Common myeloid progenitor, CD34-positive (primary cell): ENCODE results near the gene TRAPPC14.

Source experiments
- CTCF ChIA-PET: fragments of 350-600 bp; sonication (Branson Sonifier 250); formaldehyde crosslinking; loops from one replicate; lab custom pipeline; 2021; ENCODE audit warnings: antibody characterized with exemption; lab: Charles Lee
- POLR2A ChIA-PET: fragments of 350-600 bp; sonication (Branson Sonifier 250); formaldehyde crosslinking; loops from one replicate; lab custom pipeline; 2021; ENCODE audit warnings: antibody characterized with exemption; lab: Charles Lee
- DNase-seq, 3 donors: peaks; one replicate each; pipeline versions ENCODE4 v3.0.0 to v3.0.0-alpha.2; 2013
- H3K27ac ChIP-seq, 2 experiments: 1 replicate in 1 of 2; 2 replicates in 1 of 2; pipeline ENCODE4 v1.7.0; 2013; ENCODE audit warnings: inconsistent platforms in 2 of 2, low read length in 2 of 2, mild to moderate bottlenecking in 2 of 2, low read depth in 1 of 2, moderate library complexity in 1 of 2; ENCODE audit not compliant: severe bottlenecking in 2 of 2, insufficient read depth in 1 of 2, poor library complexity in 1 of 2
- H3K27me3 ChIP-seq, 5 experiments: replicated peaks in 2 of 5; 1 replicate in 3 of 5; 2 replicates in 2 of 5; pipeline versions ENCODE4 v1.6.1 to v1.7.0; 2013; ENCODE audit warnings: low read length in 4 of 5, mild to moderate bottlenecking in 2 of 5, moderate library complexity in 2 of 5, inconsistent platforms in 1 of 5; ENCODE audit not compliant: insufficient read depth in 5 of 5, control insufficient read depth in 4 of 5
- H3K36me3 ChIP-seq, 4 experiments: 1 replicate in 2 of 4; 2 replicates in 2 of 4; pipeline versions ENCODE4 v1.6.1 to v1.7.0; 2013; ENCODE audit warnings: low read length in 3 of 4, control low read depth in 1 of 4, mild to moderate bottlenecking in 1 of 4; ENCODE audit not compliant: control insufficient read depth in 4 of 4, insufficient read depth in 4 of 4
- H3K4me1 ChIP-seq, 4 experiments: 1 replicate in 3 of 4; 2 replicates in 1 of 4; pipeline versions ENCODE4 v1.6.1 to v1.7.1; 2013; ENCODE audit warnings: low read length in 3 of 4, mild to moderate bottlenecking in 3 of 4, control low read depth in 1 of 4, inconsistent platforms in 1 of 4, moderate library complexity in 1 of 4; ENCODE audit not compliant: control insufficient read depth in 4 of 4, insufficient read depth in 4 of 4; ENCODE audit errors: control extremely low read depth in 1 of 4
- H3K4me3 ChIP-seq, 7 experiments: 1 replicate in 4 of 7; 2 replicates in 3 of 7; pipeline versions ENCODE4 v1.5.1 to v1.7.0; 2013; ENCODE audit warnings: mild to moderate bottlenecking in 7 of 7, low read length in 6 of 7, moderate library complexity in 6 of 7, inconsistent platforms in 2 of 7, low read depth in 2 of 7, control low read depth in 1 of 7; ENCODE audit not compliant: insufficient read depth in 4 of 7, control insufficient read depth in 1 of 7; ENCODE audit errors: extremely low read depth in 1 of 7
- H3K9me3 ChIP-seq, 5 experiments: 1 replicate in 4 of 5; 2 replicates in 1 of 5; pipeline versions ENCODE4 v1.6.1 to v1.7.1; 2013; ENCODE audit warnings: low read length in 4 of 5, mild to moderate bottlenecking in 2 of 5, inconsistent platforms in 1 of 5, low read depth in 1 of 5, moderate library complexity in 1 of 5; ENCODE audit not compliant: control insufficient read depth in 4 of 5, insufficient read depth in 2 of 5; ENCODE audit errors: control extremely low read depth in 1 of 5
- WGBS: methylation state at CpG from one replicate; pipeline ENCODE4 v1.1.5; 2013; ENCODE audit not compliant: insufficient coverage; 5-methylcytosine and 5-hydroxymethylcytosine counted together

TRAPPC14 gene

DNA sequence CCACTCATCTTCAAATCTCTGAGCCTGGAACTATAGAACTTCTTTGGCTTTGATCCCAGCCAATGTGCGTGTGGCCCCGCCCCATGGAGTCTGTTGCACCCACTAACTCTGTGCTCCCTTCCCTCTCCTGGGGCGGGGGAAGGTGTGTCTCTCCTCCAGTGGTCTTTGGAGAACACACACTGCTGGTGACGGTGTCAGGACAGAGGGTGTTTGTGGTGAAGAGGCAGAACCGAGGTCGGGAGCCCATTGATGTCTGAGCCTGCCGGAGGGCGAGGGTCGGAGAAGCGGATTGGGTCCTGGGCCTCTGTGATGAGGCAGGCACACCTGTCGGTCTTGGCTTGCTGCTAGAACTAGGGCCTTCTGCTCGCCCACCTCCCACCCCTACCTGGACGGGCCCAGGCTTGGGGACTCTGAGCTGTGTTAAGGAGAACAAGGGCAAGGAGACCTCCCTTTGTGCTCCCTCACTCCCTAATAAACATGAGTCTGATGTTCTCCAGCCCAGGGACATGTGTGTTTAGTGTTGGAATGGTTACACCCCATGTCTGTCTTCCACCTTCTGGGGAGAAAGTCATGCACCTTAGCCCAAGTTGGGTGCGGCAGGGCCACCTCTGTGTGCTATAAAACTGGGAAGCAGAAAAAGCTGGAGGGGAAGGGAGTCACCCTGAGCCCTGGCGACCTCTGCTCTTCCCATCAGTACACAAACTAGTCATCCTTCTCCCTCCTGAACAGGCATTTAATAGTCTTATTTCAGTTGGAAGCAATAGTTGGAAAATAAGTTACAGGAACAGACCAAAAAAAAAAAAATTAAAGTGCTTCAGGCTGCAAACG, 4.6 kb downstream of the TRAPPC14 start:
- H3K4me1 ChIP-seq, result peaks cover 9 to 49% (median 36%) of the 10 kb centered on the region in 4 experiments
- H3K27me3 ChIP-seq, result no peaks in the 10 kb centered on the region
- H3K36me3 ChIP-seq, result peaks cover 4 to 40% (median 27%) of the 10 kb centered on the region in 4 experiments
- H3K27ac ChIP-seq, result no peak overlapping the region
- no peak for DNase-seq
- POLR2A ChIA-PET, result no interaction called here
- no peak overlapping the region for H3K4me3 ChIP-seq
- H3K9me3 ChIP-seq, result no peaks in the 10 kb centered on the region
- 89% methylated on average over 10 of the region's 16 CpGs for WGBS
- CTCF ChIA-PET, result interaction anchor here (0.6 to 4.6 kb wide), 4 partner anchors 13 to 79 kb away, joined by 3 to 21 read pairs (median 4); no protein-coding TSS in a partner anchor

- H3K4me3 ChIP-seq, result no peak overlapping the region
- no peak for DNase-seq
- 96% methylated on average over 12 of the region's 18 CpGs for whole genome bisulfite sequencing
- H3K27me3 ChIP-seq, result no peaks in the 10 kb centered on the region
- peaks cover 4 to 40% (median 27%) of the 10 kb centered on the region in 4 experiments for H3K36me3 ChIP-seq
- H3K27ac ChIP-seq, result no peak overlapping the region
- ChIA-PET CTCF (interaction anchor here (0.6 to 1.1 kb wide), 6 partner anchors 14 to 150 kb away, joined by 3 to 6 read pairs (median 3); no protein-coding TSS in a partner anchor), POLR2A (no interaction called here)
- no peaks in the 10 kb centered on the region for H3K9me3 ChIP-seq
- peaks cover 9 to 51% (median 39%) of the 10 kb centered on the region in 4 experiments for H3K4me1 ChIP-seq
Measured at GRCh38 chr7:100152937-100153666, 5.4 kb downstream of the TRAPPC14 start.

- CTCF ChIA-PET, result interaction anchor here (0.7 to 1.0 kb wide), 4 partner anchors 20 to 149 kb away, joined by 3 to 6 read pairs (median 3); no protein-coding TSS in a partner anchor
- H3K27ac ChIP-seq, result no peak overlapping the region
Measured at GRCh38 chr7:100152404-100152803, 6.1 kb downstream of the TRAPPC14 start.

DNA sequence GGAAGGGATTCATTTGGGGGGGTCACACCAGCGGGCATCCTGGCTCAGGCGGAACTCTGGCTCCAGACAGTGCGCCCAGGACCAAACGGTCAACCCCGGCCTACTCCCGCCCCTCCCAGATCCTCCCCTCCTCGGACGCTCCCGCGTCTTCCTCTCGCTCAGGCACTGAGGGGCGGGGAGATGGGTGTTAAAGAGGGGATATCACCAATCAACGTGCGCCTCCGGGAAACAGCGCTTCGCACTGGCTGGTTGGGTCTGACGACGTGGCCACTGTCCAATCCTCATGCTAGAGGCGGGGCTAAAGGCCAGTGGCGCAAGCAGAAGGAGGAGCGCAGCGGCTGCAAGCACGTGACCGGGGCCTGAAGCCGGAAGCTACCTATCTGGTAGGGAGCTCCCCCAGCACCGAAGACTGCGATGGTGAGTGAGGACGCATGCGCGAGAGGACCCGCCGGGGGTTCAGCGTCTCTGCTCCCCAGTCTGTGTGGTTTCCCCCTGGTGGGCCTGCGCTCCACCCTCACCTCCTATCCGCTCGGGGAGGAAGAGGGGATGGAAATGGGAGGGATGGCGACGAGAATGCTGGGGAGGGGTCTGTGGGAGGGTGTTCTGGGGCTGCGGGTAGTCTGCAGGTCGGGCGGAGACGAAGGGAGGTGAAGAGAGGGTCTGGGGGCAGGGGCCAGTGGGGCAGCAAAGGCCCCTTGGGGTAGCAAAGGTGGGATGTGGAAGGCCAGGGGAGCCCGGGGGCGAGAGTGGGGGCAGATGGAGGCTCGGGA, 9.8 kb downstream of the TRAPPC14 start, which contains the start of gene LAMTOR4:
LAMTOR4 (plus strand) TSS at position 360 of the 770 bp plus-strand sequence; CDS start at position 415, 55 bp downstream.
- ChIA-PET CTCF (interaction anchor here (1.3 to 4.5 kb wide), 3 partner anchors 8 to 18 kb away, joined by 3 to 22 read pairs (median 9); no protein-coding TSS in a partner anchor), POLR2A (interaction anchor here (0.6 kb wide), 1 partner anchor 310 kb away, joined by 3 read pairs; no protein-coding TSS in a partner anchor)

More at GRCh38 chr7:100152404-100152803, 6.1 kb downstream of the TRAPPC14 start:
- Histone ChIP-seq H3K9me3 (no peaks in the 10 kb centered on the region), H3K27me3 (no peaks in the 10 kb centered on the region), H3K4me3 (no peak overlapping the region), H3K4me1 (peaks cover 9 to 45% (median 34%) of the 10 kb centered on the region in 4 experiments), H3K36me3 (peaks cover 4 to 40% (median 27%) of the 10 kb centered on the region in 4 experiments)
- peak in 2 of 3 donors; percentile 53 to 67 for DNase-seq
- POLR2A ChIA-PET, result no interaction called here

GRCh38 chr7:100148225-100148558, 10.3 kb downstream of the TRAPPC14 start:
- Histone ChIP-seq H3K27me3 (no peaks in the 10 kb centered on the region), H3K9me3 (no peaks in the 10 kb centered on the region), H3K27ac (peak overlapping the region in 1 of 2 experiments; percentile 85), H3K4me1 (peaks cover 9 to 31% (median 25%) of the 10 kb centered on the region in 4 experiments), H3K4me3 (peak overlapping the region; percentile 25 to 97 (median 92)), H3K36me3 (peaks cover 0 to 5% (median 3%) of the 10 kb centered on the region in 4 experiments)
- CTCF ChIA-PET, result interaction anchor here (1.1 to 4.5 kb wide), 4 partner anchors 8 to 20 kb away, joined by 3 to 22 read pairs (median 6); no protein-coding TSS in a partner anchor
- no peak for DNase-seq
- POLR2A ChIA-PET, result interaction anchor here (0.6 kb wide), 1 partner anchor 311 kb away, joined by 3 read pairs; no protein-coding TSS in a partner anchor
- WGBS, result 14% methylated on average over 13 of the region's 14 CpGs

More for the DNA sequence above, 9.8 kb downstream of the TRAPPC14 start, which contains the start of gene LAMTOR4:
- H3K4me1 ChIP-seq, result peaks cover 9 to 31% (median 25%) of the 10 kb centered on the region in 4 experiments
- H3K27me3 ChIP-seq, result no peaks in the 10 kb centered on the region
- no peaks in the 10 kb centered on the region for H3K9me3 ChIP-seq
- 0% methylated on average over 33 of the region's 46 CpGs for WGBS
- peak; percentile 98 to 99 (median 99) for DNase-seq
- peak within 1 kb of the TSS; percentile 64 to 97 (median 92) for H3K4me3 ChIP-seq
- H3K27ac ChIP-seq, result peak within 1 kb of the TSS; percentile 70 to 85
- H3K36me3 ChIP-seq, result peaks cover 0 to 11% (median 6%) of the 10 kb centered on the region in 4 experiments

GRCh38 chr7:100147278-100147677, 11.2 kb downstream of the TRAPPC14 start:
- Histone ChIP-seq H3K36me3 (peaks cover 0 to 2% (median under 1%) of the 10 kb centered on the region in 4 experiments), H3K27ac (no peak overlapping the region), H3K27me3 (no peaks in the 10 kb centered on the region), H3K4me3 (no peak overlapping the region), H3K9me3 (no peaks in the 10 kb centered on the region), H3K4me1 (peaks cover 9 to 25% (median 22%) of the 10 kb centered on the region in 4 experiments)
- ChIA-PET POLR2A (no interaction called here), CTCF (interaction anchor here (1.1 to 4.5 kb wide), 3 partner anchors 9 to 19 kb away, joined by 3 to 22 read pairs (median 9); no protein-coding TSS in a partner anchor)
- DNase-seq, result no peak
- no CpG with 5 or more reads among the region's 2 CpGs for WGBS
